SH-SY5Y (cell line): Measurements from ENCODE around the gene LTBP1.

ENCODE experiments used
- GATA2 ChIP-seq: IDR thresholded peaks from 2 replicates; pipeline ENCODE4 v1.6.1; 2011; ENCODE audit warnings: mild to moderate bottlenecking, low read depth, low read length
- GATA3 ChIP-seq: IDR thresholded peaks from 2 replicates; pipeline ENCODE4 v1.6.1; 2011; ENCODE audit warnings: low read depth, mild to moderate bottlenecking, low read length, moderate library complexity

- TF ChIP-seq GATA2: no peak
- no peak for TF ChIP-seq GATA3
Measured at GRCh38 chr2:33350632-33351031, 403.9 kb downstream of the LTBP1 start.
